HepG2 (cell line): Measurements from ENCODE around the gene GADD45B. TPM values are rescaled to one million over a fixed set of nuclear protein-coding genes. Genes with fewer than 3 reads are reported as not detected.
A peak's percentile ranks its signal among the peaks of the same experiment; 100 is the strongest.

Source experiments
- IKZF5 ChIP-seq: IDR thresholded peaks from 2 replicates; pipeline ENCODE4 v1.6.1; 2018; ENCODE audit warnings: missing genetic modification reagents, mild to moderate bottlenecking, missing compliant biosample characterization
- MXD4 ChIP-seq: IDR thresholded peaks from 2 replicates; pipeline ENCODE4 v1.6.1; 2016; ENCODE audit warnings: mild to moderate bottlenecking, missing biosample characterization, missing genetic modification reagents
- PRDM4 ChIP-seq: sonication (generic); formaldehyde crosslinking; IDR thresholded peaks from 2 replicates; pipeline ENCODE4 v1.9.0; 2021; ENCODE audit warnings: missing genetic modification reagents, borderline replicate concordance
- RAD21 ChIP-seq: fragments of 450-650 bp; formaldehyde crosslinking; IDR thresholded peaks from 2 replicates; pipeline ENCODE4 v1.5.0; 2020; ENCODE audit warnings: mild to moderate bottlenecking
- REL ChIP-seq: sonication (generic); formaldehyde crosslinking; conservative IDR thresholded peaks from 2 replicates; pipeline ENCODE4 v1.8.0; 2022; ENCODE audit warnings: mild to moderate bottlenecking, missing genetic modification reagents, moderate library complexity
- ZBTB33 ChIP-seq: sonication (generic); formaldehyde crosslinking; IDR thresholded peaks from 2 replicates; pipeline ENCODE4 v1.4.0; 2020; ENCODE audit warnings: missing genetic modification reagents
- ZBTB4 ChIP-seq: sonication (generic); formaldehyde crosslinking; IDR thresholded peaks from 2 replicates; pipeline ENCODE4 v1.4.0; 2020; ENCODE audit warnings: missing genetic modification reagents, mild to moderate bottlenecking, borderline replicate concordance
- ZFP36L1 ChIP-seq: sonication (generic); formaldehyde crosslinking; IDR thresholded peaks from 2 replicates; pipeline ENCODE4 v1.8.0; 2022; ENCODE audit warnings: mild to moderate bottlenecking, missing genetic modification reagents, moderate library complexity
- ZNF543 ChIP-seq: sonication (generic); formaldehyde crosslinking; IDR thresholded peaks from 2 replicates; pipeline ENCODE4 v1.4.0; 2020; ENCODE audit warnings: mild to moderate bottlenecking, missing genetic modification reagents
- ZNF619 ChIP-seq: sonication (generic); formaldehyde crosslinking; IDR thresholded peaks from 2 replicates; pipeline ENCODE4 v1.4.0; 2020; ENCODE audit warnings: mild to moderate bottlenecking, missing genetic modification reagents
- ZNF737 ChIP-seq: sonication (generic); formaldehyde crosslinking; IDR thresholded peaks from 2 replicates; pipeline ENCODE4 v1.5.0; 2020; ENCODE audit warnings: missing genetic modification reagents, mild to moderate bottlenecking, borderline replicate concordance
- polyA plus RNA-seq, 8 experiments: library from polyadenylated mRNA; depleted of rRNA in 3 of 8; stranded (reverse) in 7 of 8; unstranded in 1 of 8; fragments of >200 nt; fragmentation: Illumina TruSeq in 4 of 8; extraction: Trizol in 4 of 8; gene quantifications; 2 replicates each; pipeline versions ENCODE4 v1.2.1 to v1.2.3, GENCODE V29; 2011 to 2016; ENCODE audit warnings: low read depth in 4 of 8, missing spikeins in 1 of 8, mixed read lengths in 1 of 8; ENCODE audit not compliant: insufficient read depth in 1 of 8
- total RNA-seq, 5 experiments: library from RNA; depleted of rRNA; stranded (reverse); fragments of >200 nt; fragmentation: Illumina TruSeq; extraction: Trizol; gene quantifications; 2 replicates each; pipeline ENCODE4 v1.2.3, GENCODE V29; 2016; ENCODE audit warnings: low read depth in 1 of 5
- TF ChIP-seq, protein P1 (sequence below): sonication (generic); formaldehyde crosslinking; IDR thresholded peaks from 2 replicates; pipeline ENCODE4 v1.4.0; 2020; ENCODE audit warnings: mild to moderate bottlenecking, missing genetic modification reagents

The GADD45B gene
- total and polyA plus RNA-seq, 2 of the 13 experiments (the other 11 are each of a cell fraction or from before 2014, with no cell fraction given): 4.6 to 34.1 TPM

GRCh38 chr19:2475702-2476450 lies at the start of gene GADD45B (continued):
- TF ChIP-seq IKZF5 (CRISPR knock-in tag) (peak; percentile 70; the same call in 1 of the 2 replicates), ZNF737 (CRISPR knock-in tag) (0 out of 2 replicates have a peak, but pooled peaks have one; percentile 72), ZFP36L1 (0 out of 2 replicates have a peak, but pooled peaks have one; percentile 83), REL (CRISPR knock-in tag) (0 out of 2 replicates have a peak, but pooled peaks have one; percentile 18), ZNF619 (CRISPR knock-in tag) (0 out of 2 replicates have a peak, but pooled peaks have one; percentile 44), PRDM4 (CRISPR knock-in tag) (0 out of 2 replicates have a peak, but pooled peaks have one; percentile 59), ZNF543 (no peak), ZBTB4 (peak; percentile 34; the same call in 1 of the 2 replicates), ZBTB33 (CRISPR knock-in tag) (peak; percentile 32; the same call in 1 of the 2 replicates), MXD4 (CRISPR knock-in tag) (peak; percentile 69), RAD21 (CRISPR knock-in tag) (peak; percentile 36; the same call in 1 of the 2 replicates)
- TF ChIP-seq, protein P1, sequence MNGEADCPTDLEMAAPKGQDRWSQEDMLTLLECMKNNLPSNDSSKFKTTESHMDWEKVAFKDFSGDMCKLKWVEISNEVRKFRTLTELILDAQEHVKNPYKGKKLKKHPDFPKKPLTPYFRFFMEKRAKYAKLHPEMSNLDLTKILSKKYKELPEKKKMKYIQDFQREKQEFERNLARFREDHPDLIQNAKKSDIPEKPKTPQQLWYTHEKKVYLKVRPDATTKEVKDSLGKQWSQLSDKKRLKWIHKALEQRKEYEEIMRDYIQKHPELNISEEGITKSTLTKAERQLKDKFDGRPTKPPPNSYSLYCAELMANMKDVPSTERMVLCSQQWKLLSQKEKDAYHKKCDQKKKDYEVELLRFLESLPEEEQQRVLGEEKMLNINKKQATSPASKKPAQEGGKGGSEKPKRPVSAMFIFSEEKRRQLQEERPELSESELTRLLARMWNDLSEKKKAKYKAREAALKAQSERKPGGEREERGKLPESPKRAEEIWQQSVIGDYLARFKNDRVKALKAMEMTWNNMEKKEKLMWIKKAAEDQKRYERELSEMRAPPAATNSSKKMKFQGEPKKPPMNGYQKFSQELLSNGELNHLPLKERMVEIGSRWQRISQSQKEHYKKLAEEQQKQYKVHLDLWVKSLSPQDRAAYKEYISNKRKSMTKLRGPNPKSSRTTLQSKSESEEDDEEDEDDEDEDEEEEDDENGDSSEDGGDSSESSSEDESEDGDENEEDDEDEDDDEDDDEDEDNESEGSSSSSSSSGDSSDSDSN: peak; percentile 38; the same call in 1 of the 2 replicates
- TF ChIP-seq, all 625 proteins: peak for 226
